RWPE2 (cell line): Measurements from ENCODE around the gene FAM78B.

Source experiments
- ATAC-seq: fragments of 200-7000 bp; cut with Tn5 transposase; 3 replicates; pipeline ENCODE4 v1.9.1; 2021; ENCODE audit warnings: low read depth
- DNase-seq: peaks from one replicate; pipeline ENCODE4 v3.0.0-alpha.2; 2020; ENCODE audit warnings: low spot score
- H3K27ac ChIP-seq: fragments of 450-650 bp; 2 replicates; pipeline ENCODE4 v1.5.1; 2017; ENCODE audit warnings: mild to moderate bottlenecking; ENCODE audit not compliant: poor library complexity, severe bottlenecking
- H3K27me3 ChIP-seq: fragments of 250-450 bp; sonication (Bioruptor Pico); 2 replicates; pipeline ENCODE4 v1.5.1; 2021; ENCODE audit warnings: mild to moderate bottlenecking, moderate library complexity; ENCODE audit not compliant: insufficient read depth, poor library complexity, severe bottlenecking
- H3K36me3 ChIP-seq: fragments of 250-450 bp; sonication (Bioruptor Pico); 2 replicates; pipeline ENCODE4 v1.5.1; 2020; ENCODE audit warnings: low read depth, mild to moderate bottlenecking, moderate library complexity
- H3K4me1 ChIP-seq: fragments of 250-450 bp; sonication (Bioruptor Pico); 2 replicates; pipeline ENCODE4 v1.5.1; 2021; ENCODE audit warnings: mild to moderate bottlenecking, moderate library complexity; ENCODE audit not compliant: insufficient read depth, poor library complexity, severe bottlenecking
- H3K4me3 ChIP-seq: fragments of 250-450 bp; sonication (Bioruptor Pico); 2 replicates; pipeline ENCODE4 v1.5.1; 2021; ENCODE audit warnings: mild to moderate bottlenecking, moderate library complexity; ENCODE audit not compliant: severe bottlenecking
- H3K9me3 ChIP-seq: fragments of 250-450 bp; sonication (Bioruptor Pico); 2 replicates; pipeline ENCODE4 v1.5.1; 2021; ENCODE audit warnings: mild to moderate bottlenecking, moderate library complexity; ENCODE audit not compliant: severe bottlenecking
- CTCF ChIP-seq: fragments of 450-650 bp; IDR thresholded peaks from one replicate; pipeline ENCODE4 v1.5.1; 2017; ENCODE audit warnings: mild to moderate bottlenecking, moderate library complexity; ENCODE audit not compliant: poor library complexity, severe bottlenecking

The FAM78B gene

GRCh38 chr1:166184012-166184411, 17.2 kb upstream of the FAM78B start:
- no peak for TF ChIP-seq CTCF
- Histone ChIP-seq H3K27ac (no peak overlapping the region), H3K9me3 (no peaks in the 10 kb centered on the region), H3K4me1 (peaks cover 3% of the 10 kb centered on the region), H3K36me3 (no peaks in the 10 kb centered on the region), H3K27me3 (no peaks in the 10 kb centered on the region), H3K4me3 (no peak overlapping the region)
- DNase-seq, result no peak
- ATAC-seq, result no peak

DNA sequence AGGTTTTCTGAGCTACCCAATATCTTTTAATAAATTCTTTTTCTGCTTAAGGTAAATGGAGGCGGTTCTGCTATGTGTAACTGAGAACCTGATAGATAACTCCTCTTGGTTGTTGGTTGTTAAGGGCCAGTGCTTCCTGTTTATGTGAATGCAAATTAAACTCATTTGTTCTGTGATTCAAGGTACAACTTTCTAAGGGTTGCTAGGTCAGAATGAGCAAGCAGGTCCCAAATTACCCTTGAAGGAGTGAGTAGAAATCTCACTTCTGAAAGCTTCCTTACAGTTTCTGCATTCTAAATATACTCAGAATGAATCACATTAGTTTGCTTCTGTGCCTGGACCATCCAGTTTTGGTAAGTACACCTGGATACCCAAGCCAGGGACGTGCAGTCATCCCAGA, 15.5 kb upstream of the FAM78B start:
- Histone ChIP-seq H3K36me3 (no peaks in the 10 kb centered on the region), H3K4me1 (peaks cover 3% of the 10 kb centered on the region), H3K27me3 (no peaks in the 10 kb centered on the region), H3K4me3 (no peak overlapping the region), H3K27ac (no peak overlapping the region), H3K9me3 (no peaks in the 10 kb centered on the region)
- TF ChIP-seq CTCF, result no peak
- DNase-seq, result no peak
- no peak for ATAC-seq

GRCh38 chr1:166176416-166176815, 9.6 kb upstream of the FAM78B start:
- TF ChIP-seq CTCF, result no peak
- Histone ChIP-seq H3K4me1 (no peaks in the 10 kb centered on the region), H3K36me3 (no peaks in the 10 kb centered on the region), H3K9me3 (no peaks in the 10 kb centered on the region), H3K4me3 (no peak overlapping the region), H3K27me3 (no peaks in the 10 kb centered on the region), H3K27ac (no peak overlapping the region)
- DNase-seq (no peak), ATAC-seq (no peak)

GRCh38 chr1:166175032-166175431, 8.2 kb upstream of the FAM78B start:
- TF ChIP-seq CTCF, result no peak
- H3K36me3 ChIP-seq, result no peaks in the 10 kb centered on the region
- no peaks in the 10 kb centered on the region for H3K9me3 ChIP-seq
- no peaks in the 10 kb centered on the region for H3K27me3 ChIP-seq
- DNase-seq (no peak), ATAC-seq (no peak)
- H3K27ac ChIP-seq, result no peak overlapping the region
- H3K4me3 ChIP-seq, result no peak overlapping the region
- no peaks in the 10 kb centered on the region for H3K4me1 ChIP-seq

DNA sequence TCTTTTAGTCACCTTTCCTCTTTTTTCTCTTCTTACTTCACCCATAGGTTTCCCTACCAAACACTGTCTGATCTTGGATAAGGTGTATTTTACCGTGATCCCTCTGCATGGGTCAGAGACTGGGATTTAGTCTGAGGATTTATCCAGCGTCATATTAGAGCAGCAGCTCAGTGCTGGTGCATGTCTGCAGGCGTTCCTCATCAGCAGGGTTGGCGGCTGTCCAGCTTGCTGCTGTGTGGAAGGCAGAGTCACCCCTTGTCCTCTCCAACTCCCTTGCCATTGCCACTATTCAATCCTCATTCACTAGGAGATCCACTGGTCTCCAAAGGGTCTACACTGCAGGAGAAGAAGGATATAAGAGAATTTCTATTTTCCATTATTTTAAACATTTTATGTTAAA, 7.3 kb upstream of the FAM78B start:
- Histone ChIP-seq H3K36me3 (no peaks in the 10 kb centered on the region), H3K27ac (no peak overlapping the region), H3K27me3 (no peaks in the 10 kb centered on the region), H3K4me1 (no peaks in the 10 kb centered on the region), H3K9me3 (no peaks in the 10 kb centered on the region), H3K4me3 (no peak overlapping the region)
- no peak for DNase-seq
- TF ChIP-seq CTCF, result no peak
- ATAC-seq, result peak; percentile 48; the same call in 1 of the 3 replicates
